ENCODE data around the gene FBXO44.

FBXO44 gene

GRCh38 chr1:11700601-11701467 lies 46.2 kb downstream of the FBXO44 start:
- Histone ChIP-seq H3K27ac (ENCODE audit: low read depth, low read length) (no peak overlapping the region), H3F3A (ENCODE audit: control insufficient read depth, insufficient read depth) (no peaks in the 10 kb centered on the region), H3K4me1 (ENCODE audit: control insufficient read depth, low read length) (no peaks in the 10 kb centered on the region), H3K27me3 (ENCODE audit: control insufficient read depth, low read length) (peaks cover 16% of the 10 kb centered on the region), H4K20me1 (ENCODE audit: control insufficient read depth, insufficient read depth, low read depth, low read length) (no peaks in the 10 kb centered on the region), H3K79me2 (ENCODE audit: control insufficient read depth, low read length) (no peaks in the 10 kb centered on the region), H3K36me3 (ENCODE audit: control insufficient read depth, low read length) (no peaks in the 10 kb centered on the region), H3K4me3 (ENCODE audit: low read length) (no peak overlapping the region), H3K9me3 (ENCODE audit: control insufficient read depth, insufficient read depth, low read length) (no peaks in the 10 kb centered on the region), H3K9me2 (replicated peaks; ENCODE audit: control insufficient read depth, low read length) (no peaks in the 10 kb centered on the region), H3K4me2 (ENCODE audit: low read length) (no peak overlapping the region)
- TF ChIP-seq CTCF (IDR thresholded peaks at IDR 0.05; ENCODE audit: low read depth, low read length, poor library complexity, severe bottlenecking) (no peak), EZH2phosphoT487 (IDR thresholded peaks at IDR 0.05; ENCODE audit: borderline replicate concordance, low read length) (no peak)

GRCh38 chr1:11701551-11701961 lies 46.9 kb downstream of the FBXO44 start:
- H3K4me3 ChIP-seq (ENCODE audit: low read length), result no peak overlapping the region
- H3K4me2 ChIP-seq (ENCODE audit: low read length), result no peak overlapping the region
- peaks cover 16% of the 10 kb centered on the region for H3K27me3 ChIP-seq (ENCODE audit: control insufficient read depth, low read length)

GRCh38 chr1:11701981-11702803 lies 47.5 kb downstream of the FBXO44 start:
- Histone ChIP-seq H3K27me3 (ENCODE audit: control insufficient read depth, low read length) (peaks cover 16% of the 10 kb centered on the region), H3K4me3 (ENCODE audit: low read length) (no peak overlapping the region), H3K79me2 (ENCODE audit: control insufficient read depth, low read length) (no peaks in the 10 kb centered on the region), H3K4me2 (ENCODE audit: low read length) (no peak overlapping the region), H3K27ac (ENCODE audit: low read depth, low read length) (no peak overlapping the region), H4K20me1 (ENCODE audit: control insufficient read depth, insufficient read depth, low read depth, low read length) (no peaks in the 10 kb centered on the region), H3K9me2 (replicated peaks; ENCODE audit: control insufficient read depth, low read length) (no peaks in the 10 kb centered on the region), H3K36me3 (ENCODE audit: control insufficient read depth, low read length) (no peaks in the 10 kb centered on the region), H3F3A (ENCODE audit: control insufficient read depth, insufficient read depth) (no peaks in the 10 kb centered on the region), H3K9me3 (ENCODE audit: control insufficient read depth, insufficient read depth, low read length) (no peaks in the 10 kb centered on the region), H3K4me1 (ENCODE audit: control insufficient read depth, low read length) (no peaks in the 10 kb centered on the region)
- no peak for TF ChIP-seq CTCF (IDR thresholded peaks at IDR 0.05; ENCODE audit: low read depth, low read length, poor library complexity, severe bottlenecking)
- no peak for TF ChIP-seq EZH2phosphoT487 (IDR thresholded peaks at IDR 0.05; ENCODE audit: borderline replicate concordance, low read length)

More at GRCh38 chr1:11701551-11701961, 46.9 kb downstream of the FBXO44 start:
- no peaks in the 10 kb centered on the region for H3F3A ChIP-seq (ENCODE audit: control insufficient read depth, insufficient read depth)
- H3K27ac ChIP-seq (ENCODE audit: low read depth, low read length), result no peak overlapping the region
- H4K20me1 ChIP-seq (ENCODE audit: control insufficient read depth, insufficient read depth, low read depth, low read length), result no peaks in the 10 kb centered on the region
- no peaks in the 10 kb centered on the region for H3K36me3 ChIP-seq (ENCODE audit: control insufficient read depth, low read length)
- TF ChIP-seq EZH2phosphoT487 (IDR thresholded peaks at IDR 0.05; ENCODE audit: borderline replicate concordance, low read length) (no peak), CTCF (IDR thresholded peaks at IDR 0.05; ENCODE audit: low read depth, low read length, poor library complexity, severe bottlenecking) (no peak)
- H3K4me1 ChIP-seq (ENCODE audit: control insufficient read depth, low read length), result no peaks in the 10 kb centered on the region
- no peaks in the 10 kb centered on the region for H3K79me2 ChIP-seq (ENCODE audit: control insufficient read depth, low read length)
- H3K9me3 ChIP-seq (ENCODE audit: control insufficient read depth, insufficient read depth, low read length), result no peaks in the 10 kb centered on the region
- no peaks in the 10 kb centered on the region for H3K9me2 ChIP-seq (replicated peaks; ENCODE audit: control insufficient read depth, low read length)

Measured in DOHH2 (cell line).